AG09319 (cell line): Measurements from ENCODE around the gene NCKIPSD.

Experiments used
- DNase-seq: peaks from one replicate; pipeline ENCODE4 v3.0.0-alpha.2; 2010; ENCODE audit warnings: low read depth; ENCODE audit errors: extremely low read depth
- CTCF ChIP-seq: IDR thresholded peaks from 2 replicates; pipeline ENCODE4 v1.5.1; 2011; ENCODE audit warnings: low read depth, mild to moderate bottlenecking, inconsistent platforms, low read length, moderate library complexity

NCKIPSD gene

GRCh38 chr3:48680811-48681540 lies 4.7 kb downstream of the NCKIPSD start:
- DNase-seq = no peak
- TF ChIP-seq CTCF = no peak

- DNase-seq = no peak
- TF ChIP-seq CTCF = no peak
Observed at GRCh38 chr3:48679411-48680391, 6.0 kb downstream of the NCKIPSD start.

GRCh38 chr3:48678566-48679380 lies 6.9 kb downstream of the NCKIPSD start:
- DNase-seq = no peak
- no peak for TF ChIP-seq CTCF

GRCh38 chr3:48678056-48678455 lies 7.7 kb downstream of the NCKIPSD start:
- no peak for TF ChIP-seq CTCF
- no peak for DNase-seq

GRCh38 chr3:48674505-48674904 lies 11.2 kb downstream of the NCKIPSD start:
- no peak for DNase-seq

GRCh38 chr3:48672522-48672921 lies 13.2 kb downstream of the NCKIPSD start:
- DNase-seq = no peak
- no peak for TF ChIP-seq CTCF

More at GRCh38 chr3:48674505-48674904, 11.2 kb downstream of the NCKIPSD start:
- TF ChIP-seq CTCF = no peak
